ENCODE data around the gene RBBP7.

Gene RBBP7

GRCh38 chrX:16855363-16856075 lies 14.6 kb downstream of the RBBP7 start:
- TF ChIP-seq REST (IDR thresholded peaks at IDR 0.05; ENCODE audit: insufficient read depth in 1 of 2, low read depth in 2 of 2, low read length in 2 of 2) (no peak), FOXP2 (optimal IDR thresholded peaks at IDR 0.05; ENCODE audit: borderline replicate concordance, extremely low read depth, extremely low read length, insufficient read depth) (no peak), SIN3A (IDR thresholded peaks at IDR 0.05; ENCODE audit: borderline replicate concordance, insufficient read depth, low read length) (no peak), TAF1 (IDR thresholded peaks at IDR 0.05; ENCODE audit: borderline replicate concordance, insufficient read depth, low read length) (no peak)

GRCh38 chrX:16853537-16853936 lies 16.6 kb downstream of the RBBP7 start:
- no peak for TF ChIP-seq SIN3A (IDR thresholded peaks at IDR 0.05; ENCODE audit: borderline replicate concordance, insufficient read depth, low read length)
- TF ChIP-seq FOXP2 (optimal IDR thresholded peaks at IDR 0.05; ENCODE audit: borderline replicate concordance, extremely low read depth, extremely low read length, insufficient read depth), result no peak
- no peak for TF ChIP-seq TAF1 (IDR thresholded peaks at IDR 0.05; ENCODE audit: borderline replicate concordance, insufficient read depth, low read length)
- no peak for TF ChIP-seq REST (IDR thresholded peaks at IDR 0.05; ENCODE audit: insufficient read depth in 1 of 2, low read depth in 2 of 2, low read length in 2 of 2)
- TF ChIP-seq POLR2AphosphoS5 (IDR thresholded peaks at IDR 0.05; ENCODE audit: low read depth, low read length), result no peak

- TF ChIP-seq POLR2AphosphoS5 (IDR thresholded peaks at IDR 0.05; ENCODE audit: low read depth, low read length), result no peak
- no peak for TF ChIP-seq SIN3A (IDR thresholded peaks at IDR 0.05; ENCODE audit: borderline replicate concordance, insufficient read depth, low read length)
- TF ChIP-seq TAF1 (IDR thresholded peaks at IDR 0.05; ENCODE audit: borderline replicate concordance, insufficient read depth, low read length), result no peak
- TF ChIP-seq FOXP2 (optimal IDR thresholded peaks at IDR 0.05; ENCODE audit: borderline replicate concordance, extremely low read depth, extremely low read length, insufficient read depth), result no peak
- TF ChIP-seq REST (IDR thresholded peaks at IDR 0.05; ENCODE audit: insufficient read depth in 1 of 2, low read depth in 2 of 2, low read length in 2 of 2), result no peak
These were observed 17.5 kb downstream of the RBBP7 start for GRCh38 chrX:16852617-16853179.

GRCh38 chrX:16851827-16852226 lies 18.3 kb downstream of the RBBP7 start:
- TF ChIP-seq REST (IDR thresholded peaks at IDR 0.05; ENCODE audit: insufficient read depth in 1 of 2, low read depth in 2 of 2, low read length in 2 of 2) (no peak), TAF1 (IDR thresholded peaks at IDR 0.05; ENCODE audit: borderline replicate concordance, insufficient read depth, low read length) (no peak), FOXP2 (optimal IDR thresholded peaks at IDR 0.05; ENCODE audit: borderline replicate concordance, extremely low read depth, extremely low read length, insufficient read depth) (no peak), POLR2AphosphoS5 (IDR thresholded peaks at IDR 0.05; ENCODE audit: low read depth, low read length) (no peak), SIN3A (IDR thresholded peaks at IDR 0.05; ENCODE audit: borderline replicate concordance, insufficient read depth, low read length) (no peak)
